HepG2 (cell line): ENCODE results near the gene FHIT. TPM values are rescaled to one million over a fixed set of nuclear protein-coding genes. Genes with fewer than 3 reads are reported as not detected.

Experiments
- ATAC-seq: fragments of 200-7000 bp; cut with Tn5 transposase; 3 replicates; pipeline ENCODE4 v1.9.1; 2020; ENCODE audit warnings: mild to moderate bottlenecking, moderate library complexity
- BruUV-seq: library from RNA; stranded (reverse); fragments of 400-500 nt; replicated peaks from 2 replicates; lab custom pipeline; 2021; lab: Mats Ljungman, UMichigan
- CTCF ChIA-PET: fragments of 300-600 bp; formaldehyde crosslinking; extraction: SDS; loops from one replicate; lab custom pipeline; 2021; ENCODE audit warnings: low total read pairs, inconsistent platforms, low intra/inter-chr PET ratio; lab: Yijun Ruan, JAX
- POLR2A ChIA-PET: fragments of 350-600 bp; sonication (Branson Sonifier 250); formaldehyde crosslinking; loops from one replicate; lab custom pipeline; 2020; ENCODE audit warnings: antibody characterized with exemption, inconsistent platforms; lab: Yijun Ruan, JAX
- DNase-seq: peaks from one replicate; pipeline ENCODE4 v3.0.0-alpha.2; 2015; ENCODE audit warnings: low spot score
- FAIRE-seq: peaks from 3 replicates; lab custom pipeline; 2011; peaks lifted over from hg19 to GRCh38; lab: Jason Lieb, UNC
- H2AFZ ChIP-seq: one replicate; pipeline ENCODE4 v1.6.1; 2011; ENCODE audit warnings: low read length, inconsistent platforms
- H3K27ac ChIP-seq: fragments of 300-600 bp; 3 replicates; pipeline ENCODE4 v1.8.0; 2011; ENCODE audit warnings: mixed run types, mild to moderate bottlenecking, mixed read lengths, low read length, inconsistent platforms; ENCODE audit not compliant: insufficient read depth; ENCODE audit errors: extremely low read length
- H3K27me3 ChIP-seq, 2 experiments: fragments of 200-600 bp in 1 of 2; 2 replicates in 1 of 2; 3 replicates in 1 of 2; pipeline versions ENCODE4 v1.6.0 to v1.8.0; 2011; ENCODE audit warnings: low read length in 2 of 2, mild to moderate bottlenecking in 2 of 2, moderate library complexity in 2 of 2, inconsistent platforms in 1 of 2; ENCODE audit not compliant: insufficient read depth in 2 of 2, control insufficient read depth in 1 of 2
- H3K36me3 ChIP-seq, 2 experiments: fragments of 200-600 bp in 1 of 2; replicated peaks in 1 of 2; 2 replicates in 1 of 2; 3 replicates in 1 of 2; pipeline versions ENCODE4 v1.5.1 to v1.8.0; 2011; ENCODE audit warnings: low read length in 2 of 2, inconsistent platforms in 1 of 2; ENCODE audit not compliant: insufficient read depth in 2 of 2, control insufficient read depth in 1 of 2
- H3K4me1 ChIP-seq: 2 replicates; pipeline ENCODE4 v1.5.1; 2012; ENCODE audit warnings: low read length, inconsistent platforms; ENCODE audit not compliant: insufficient read depth
- H3K4me2 ChIP-seq: 2 replicates; pipeline ENCODE4 v1.6.0; 2011; ENCODE audit warnings: low read depth, low read length, inconsistent platforms
- H3K4me3 ChIP-seq, 3 experiments: fragments of 200-600 bp in 1 of 3; sonication (generic), shearing (Covaris generic) in 1 of 3; replicated peaks in 1 of 3; 2 replicates each; pipeline ENCODE4 v1.5.1; 2011 to 2016; ENCODE audit warnings: low read length in 3 of 3, inconsistent platforms in 2 of 3, low read depth in 2 of 3, mild to moderate bottlenecking in 2 of 3, control low read depth in 1 of 3, mixed read lengths in 1 of 3; ENCODE audit not compliant: insufficient read depth in 1 of 3
- H3K79me2 ChIP-seq: one replicate; pipeline ENCODE4 v1.6.1; 2011; ENCODE audit warnings: low read length, inconsistent platforms; ENCODE audit not compliant: insufficient read depth
- H3K9ac ChIP-seq: 2 replicates; pipeline ENCODE4 v1.6.0; 2011; ENCODE audit warnings: mild to moderate bottlenecking, low read depth, low read length, inconsistent platforms; ENCODE audit not compliant: insufficient read depth
- H3K9me3 ChIP-seq: 2 replicates; pipeline ENCODE4 v1.5.1; 2012; ENCODE audit warnings: mild to moderate bottlenecking, low read length
- H4K20me1 ChIP-seq: 2 replicates; pipeline ENCODE4 v1.6.0; 2011; ENCODE audit warnings: inconsistent platforms, mild to moderate bottlenecking, low read length, moderate library complexity; ENCODE audit not compliant: insufficient read depth
- ATRX ChIP-seq: sonication (generic); formaldehyde crosslinking; IDR thresholded peaks from 2 replicates; pipeline ENCODE4 v1.4.0; 2020; ENCODE audit warnings: missing genetic modification reagents, borderline replicate concordance
- EEA1 ChIP-seq: sonication (generic); formaldehyde crosslinking; IDR thresholded peaks from 2 replicates; pipeline ENCODE4 v1.5.1; 2020; ENCODE audit warnings: mild to moderate bottlenecking, missing genetic modification reagents, borderline replicate concordance
- MXD4 ChIP-seq: IDR thresholded peaks from 2 replicates; pipeline ENCODE4 v1.6.1; 2016; ENCODE audit warnings: mild to moderate bottlenecking, missing biosample characterization, missing genetic modification reagents
- NFAT5 ChIP-seq: sonication (generic); formaldehyde crosslinking; IDR thresholded peaks from 2 replicates; pipeline ENCODE4 v1.4.0; 2020; ENCODE audit warnings: missing genetic modification reagents
- POLR2A ChIP-seq, 2 experiments: IDR thresholded peaks; 2 replicates each; pipeline ENCODE4 v1.6.1; 2011; ENCODE audit warnings: low read depth in 2 of 2, low read length in 2 of 2, mild to moderate bottlenecking in 1 of 2, moderate library complexity in 1 of 2; ENCODE audit not compliant: insufficient read depth in 1 of 2
- RNF2 ChIP-seq: fragments of 450-650 bp; conservative IDR thresholded peaks from 2 replicates; pipeline ENCODE4 v1.6.1; 2016; ENCODE audit warnings: low read depth
- UBTF ChIP-seq: sonication (generic); formaldehyde crosslinking; IDR thresholded peaks from 2 replicates; pipeline ENCODE4 v1.4.0; 2020; ENCODE audit warnings: mild to moderate bottlenecking, missing genetic modification reagents
- ZIK1 ChIP-seq: sonication (generic); formaldehyde crosslinking; IDR thresholded peaks from 2 replicates; pipeline ENCODE4 v1.5.0; 2020; ENCODE audit warnings: mild to moderate bottlenecking, low read depth, missing genetic modification reagents, borderline replicate concordance
- ZKSCAN1 ChIP-seq: fragments of 150-350 bp; IDR thresholded peaks from 2 replicates; pipeline ENCODE4 v1.6.1; 2014; ENCODE audit warnings: low read length
- ZNF224 ChIP-seq: sonication (generic); formaldehyde crosslinking; IDR thresholded peaks from 2 replicates; pipeline ENCODE4 v1.5.0; 2020; ENCODE audit warnings: mild to moderate bottlenecking, missing genetic modification reagents
- ZNF589 ChIP-seq: sonication (generic); formaldehyde crosslinking; conservative IDR thresholded peaks from 2 replicates; pipeline ENCODE4 v1.8.0; 2022; ENCODE audit warnings: mild to moderate bottlenecking, moderate library complexity, missing genetic modification reagents
- ZNF770 ChIP-seq: sonication (generic); formaldehyde crosslinking; IDR thresholded peaks from 2 replicates; pipeline ENCODE4 v1.5.0; 2020; ENCODE audit warnings: mild to moderate bottlenecking, missing genetic modification reagents
- ZNF781 ChIP-seq: sonication (generic); formaldehyde crosslinking; IDR thresholded peaks from 2 replicates; pipeline ENCODE4 v1.5.1; 2020; ENCODE audit warnings: borderline replicate concordance, mild to moderate bottlenecking, missing genetic modification reagents; ENCODE audit errors: not compliant biosample characterization
- WGBS: methylation state at CpG from one replicate; pipeline ENCODE4 v1.1.6; 2017; ENCODE audit warnings: low lambda C conversion rate; 5-methylcytosine and 5-hydroxymethylcytosine counted together
- in situ Hi-C: cut with HindIII; loops from 2 replicates; pipeline ENCODE4 v1.10.0; 2017; ENCODE audit warnings: low pct_unique_long_range_greater_than_20kb; ENCODE audit not compliant: extremely low pct_ligation_motif_present
- intact Hi-C: fragments of 100-400 bp; cut with micrococcal nuclease; formaldehyde crosslinking; loops from one replicate; pipeline ENCODE4 v1.10.0; 2022; ENCODE audit not compliant: unreplicated experiment
- polyA plus RNA-seq, 8 experiments: library from polyadenylated mRNA; depleted of rRNA in 3 of 8; stranded (reverse) in 7 of 8; unstranded in 1 of 8; fragments of >200 nt; fragmentation: Illumina TruSeq in 4 of 8; extraction: Trizol in 4 of 8; gene quantifications; 2 replicates each; pipeline versions ENCODE4 v1.2.1 to v1.2.3, GENCODE V29; 2011 to 2016; ENCODE audit warnings: low read depth in 4 of 8, missing spikeins in 1 of 8, mixed read lengths in 1 of 8; ENCODE audit not compliant: insufficient read depth in 1 of 8
- total RNA-seq, 5 experiments: library from RNA; depleted of rRNA; stranded (reverse); fragments of >200 nt; fragmentation: Illumina TruSeq; extraction: Trizol; gene quantifications; 2 replicates each; pipeline ENCODE4 v1.2.3, GENCODE V29; 2016; ENCODE audit warnings: low read depth in 1 of 5

The FHIT gene
- total and polyA plus RNA-seq, 2 of the 13 experiments (the other 11 are each of a cell fraction or from before 2014, with no cell fraction given) = 4.0 to 4.6 TPM

GRCh38 chr3:59746585-59746984, 1504.7 kb downstream of the FHIT start:
- H3K4me1 ChIP-seq = no peaks in the 10 kb centered on the region
- in situ Hi-C loops = no loop called here
- FAIRE-seq (no peak), DNase-seq (no peak), ATAC-seq (no peak)
- no peaks in the 10 kb centered on the region for H3K27me3 ChIP-seq
- H3K4me2 ChIP-seq = no peak overlapping the region
- intact Hi-C loops = no loop called here
- no peak overlapping the region for H3K9ac ChIP-seq
- H3K79me2 ChIP-seq = no peaks in the 10 kb centered on the region
- POLR2A ChIA-PET = no interaction called here
- CTCF ChIA-PET = no interaction called here
- H3K27ac ChIP-seq = no peak overlapping the region
- H2AFZ ChIP-seq = no peak overlapping the region
- H4K20me1 ChIP-seq = no peaks in the 10 kb centered on the region
- no TSS peak for BruUV-seq
- no peak overlapping the region for H3K4me3 ChIP-seq
- WGBS = 67% methylated on average over 3 of the region's 3 CpGs
- no peaks in the 10 kb centered on the region for H3K36me3 ChIP-seq
- no peaks in the 10 kb centered on the region for H3K9me3 ChIP-seq
- no peak for TF ChIP-seq ZNF770 (CRISPR knock-in tag)
- TF ChIP-seq MXD4 (CRISPR knock-in tag) = no peak
- TF ChIP-seq UBTF (CRISPR knock-in tag) = no peak
- TF ChIP-seq POLR2A (IDR thresholded peaks at IDR 0.05; ENCODE audit: insufficient read depth in 1 of 2, low read depth in 2 of 2, low read length in 2 of 2) = no peak
- TF ChIP-seq ZIK1 = no peak
- no peak for TF ChIP-seq ZNF589 (CRISPR knock-in tag)
- TF ChIP-seq NFAT5 = no peak
- TF ChIP-seq ZNF781 (CRISPR knock-in tag) = no peak
- TF ChIP-seq EEA1 (CRISPR knock-in tag) = no peak
- TF ChIP-seq ZNF224 (CRISPR knock-in tag) = no peak
- TF ChIP-seq ATRX (CRISPR knock-in tag) = no peak
- TF ChIP-seq ZKSCAN1 = no peak
- TF ChIP-seq RNF2 = no peak
